Left lung (tissue), 10 donors: ENCODE measurements around the gene ADIPOR2. TPM values are rescaled to one million over a fixed set of nuclear protein-coding genes. Genes with fewer than 3 reads are reported as not detected.
A peak's percentile ranks its signal among the peaks of the same experiment; 100 is the strongest.

Source experiments
- ATAC-seq: fragments of 200-7000 bp; cut with Tn5 transposase; one replicate; pipeline ENCODE4 v1.9.1; 2020; ENCODE audit warnings: moderate library complexity
- DNase-seq, 4 donors: peaks; one replicate each; pipeline ENCODE4 v3.0.0-alpha.2; 2013 to 2020
- H3K27ac ChIP-seq, 2 donors: fragments of 200-600 bp; sonication (generic) in 1 of 2; one replicate each; pipeline versions ENCODE4 v1.5.0 to v1.8.0; 2020 to 2021
- H3K27me3 ChIP-seq, 2 donors: fragments of 200-600 bp; sonication (generic) in 1 of 2; one replicate each; pipeline versions ENCODE4 v1.5.0 to v1.8.0; 2020 to 2021
- H3K36me3 ChIP-seq, 2 donors: fragments of 200-600 bp; sonication (generic) in 1 of 2; one replicate each; pipeline versions ENCODE4 v1.5.0 to v1.8.0; 2020 to 2021
- H3K4me1 ChIP-seq, 2 donors: fragments of 200-600 bp; one replicate each; pipeline ENCODE4 v1.8.0; 2021
- H3K4me3 ChIP-seq, 2 donors: fragments of 200-600 bp; sonication (generic) in 1 of 2; one replicate each; pipeline versions ENCODE4 v1.5.0 to v1.8.0; 2020 to 2021; ENCODE audit warnings: mild to moderate bottlenecking in 1 of 2
- H3K9me3 ChIP-seq, 2 donors: fragments of 200-600 bp; sonication (generic) in 1 of 2; one replicate each; pipeline versions ENCODE4 v1.5.0 to v1.8.0; 2020 to 2021
- CTCF ChIP-seq, 2 donors: fragments of 200-600 bp; sonication (generic) in 1 of 2; IDR thresholded peaks; one replicate each; pipeline versions ENCODE4 v1.5.0 to v1.8.0; 2021; ENCODE audit warnings: antibody characterized with exemption in 2 of 2
- intact Hi-C, 2 donors: fragments of 100-400 bp; cut with DNase I; formaldehyde crosslinking; loops; one replicate each; pipeline versions ENCODE4 v1.11.2 to v1.14.2; 2022
- polyA plus RNA-seq, 6 donors: library from polyadenylated mRNA; unstranded; fragments of 120-200 nt; gene quantifications; one replicate each; pipeline ENCODE4 v1.2.1, GENCODE V29; 2013; ENCODE audit not compliant: insufficient read length in 6 of 6
- total RNA-seq, 2 donors: library from RNA; stranded (reverse); fragmentation: NEBNext Ultra II Directional; extraction: Animal tissue kit (Norgen Biotek cat#: 25700); gene quantifications; one replicate each; pipeline ENCODE4 v1.2.1, GENCODE V29; 2021
- donor health status: DM: no; HTN: yes; CAD: no.
- donor health status: DM: no; HTN: no; CAD: no.

The ADIPOR2 gene
- total and polyA plus RNA-seq, 8 donors: 37.0 to 66.8 (median 41.7) TPM

GRCh38 chr12:1806301-1807086 is 115.6 kb downstream of the ADIPOR2 start:
- peaks cover 0 to 26% of the 10 kb centered on the region in 2 donors for H3K4me1 ChIP-seq
- peaks cover 0 to 8% of the 10 kb centered on the region in 2 donors for H3K27me3 ChIP-seq
- H3K36me3 ChIP-seq: no peaks in the 10 kb centered on the region
- intact Hi-C loops: no loop called here
- no peak overlapping the region for H3K4me3 ChIP-seq
- H3K27ac ChIP-seq: no peak overlapping the region
- DNase-seq: peak in 2 of 4 donors; percentile 20 to 27
- TF ChIP-seq CTCF (IDR thresholded peaks at IDR 0.05): no peak
- ATAC-seq: no peak
- no peaks in the 10 kb centered on the region for H3K9me3 ChIP-seq

- intact Hi-C loops: no loop called here
- H3K36me3 ChIP-seq: no peaks in the 10 kb centered on the region
- DNase-seq: peak in 2 of 4 donors; percentile 30 to 46
- peaks cover 0 to 9% of the 10 kb centered on the region in 2 donors for H3K27me3 ChIP-seq
- H3K4me1 ChIP-seq: peaks cover 0 to 32% of the 10 kb centered on the region in 2 donors
- H3K9me3 ChIP-seq: no peaks in the 10 kb centered on the region
- no peak for ATAC-seq
- H3K27ac ChIP-seq: no peak overlapping the region
- no peak for TF ChIP-seq CTCF (IDR thresholded peaks at IDR 0.05)
- no peak overlapping the region for H3K4me3 ChIP-seq
Measured at GRCh38 chr12:1807087-1807860, 116.4 kb downstream of the ADIPOR2 start.

GRCh38 chr12:1808036-1808797 is 117.3 kb downstream of the ADIPOR2 start:
- ATAC-seq: no peak
- intact Hi-C loops: no loop called here
- peaks cover 0 to 39% of the 10 kb centered on the region in 2 donors for H3K4me1 ChIP-seq
- no peaks in the 10 kb centered on the region for H3K9me3 ChIP-seq
- H3K36me3 ChIP-seq: no peaks in the 10 kb centered on the region
- no peak overlapping the region for H3K27ac ChIP-seq
- H3K4me3 ChIP-seq: no peak overlapping the region
- DNase-seq: peak in 2 of 4 donors; percentile 22 to 41
- TF ChIP-seq CTCF (IDR thresholded peaks at IDR 0.05): no peak
- peaks cover 0 to 9% of the 10 kb centered on the region in 2 donors for H3K27me3 ChIP-seq

- peaks cover 0 to 46% of the 10 kb centered on the region in 2 donors for H3K4me1 ChIP-seq
- no peak overlapping the region for H3K27ac ChIP-seq
- no peak for TF ChIP-seq CTCF (IDR thresholded peaks at IDR 0.05)
- no peak overlapping the region for H3K4me3 ChIP-seq
- intact Hi-C loops: no loop called here
- DNase-seq (peak in 2 of 4 donors; percentile 22 to 61), ATAC-seq (no peak)
- no peaks in the 10 kb centered on the region for H3K36me3 ChIP-seq
- H3K27me3 ChIP-seq: peaks cover 0 to 9% of the 10 kb centered on the region in 2 donors
- H3K9me3 ChIP-seq: no peaks in the 10 kb centered on the region
Measured at GRCh38 chr12:1808798-1809480, 118.1 kb downstream of the ADIPOR2 start.
